Peyer's patch (tissue), 4 donors: ENCODE measurements around the gene RDH13.

Experiments used
- CTCF ChIP-seq, 6 experiments: fragments of 450-650 bp in 4 of 6; fragments of 200-600 bp in 2 of 6; sonication (generic) in 1 of 6; IDR thresholded peaks; one replicate each; pipeline ENCODE4 v1.5.1; 2017 to 2019; ENCODE audit warnings: antibody characterized with exemption in 6 of 6, mild to moderate bottlenecking in 3 of 6, moderate library complexity in 1 of 6
- POLR2A ChIP-seq, 2 donors: fragments of 450-650 bp; IDR thresholded peaks; one replicate each; pipeline ENCODE4 v1.5.1; 2017; ENCODE audit warnings: antibody characterized with exemption in 2 of 2, mild to moderate bottlenecking in 2 of 2, moderate library complexity in 2 of 2

GRCh38 chr19:55067869-55068268 lies 4.9 kb upstream of the RDH13 start:
- TF ChIP-seq CTCF (IDR thresholded peaks at IDR 0.05): no peak
- no peak for TF ChIP-seq POLR2A (IDR thresholded peaks at IDR 0.05)
